GM23248 (cell line): ENCODE measurements around the gene CHN2. TPM values are rescaled to one million over a fixed set of nuclear protein-coding genes. Genes with fewer than 3 reads are reported as not detected.

Experiments
- DNase-seq: peaks from one replicate; pipeline ENCODE4 v3.0.0-alpha.2; 2015
- H2AFZ ChIP-seq: fragments of 200-600 bp; sonication (generic); 2 replicates; pipeline ENCODE4 v1.6.1; 2016; ENCODE audit warnings: antibody characterized with exemption
- H3F3A ChIP-seq: fragments of 200-600 bp; sonication (generic); 2 replicates; pipeline ENCODE4 v1.6.1; 2016; ENCODE audit warnings: mild to moderate bottlenecking, antibody characterized with exemption, mixed run types; ENCODE audit not compliant: insufficient read depth
- H3K27ac ChIP-seq: fragments of 200-600 bp; sonication (generic); 2 replicates; pipeline ENCODE4 v1.5.1; 2016; ENCODE audit warnings: mild to moderate bottlenecking
- H3K27me3 ChIP-seq: fragments of 200-600 bp; sonication (generic); replicated peaks from 2 replicates; pipeline ENCODE4 v1.6.1; 2016; ENCODE audit warnings: mild to moderate bottlenecking; ENCODE audit not compliant: insufficient read depth
- H3K36me3 ChIP-seq: fragments of 200-600 bp; sonication (generic); 2 replicates; pipeline ENCODE4 v1.6.1; 2016; ENCODE audit warnings: low read depth, mild to moderate bottlenecking
- H3K4me1 ChIP-seq: fragments of 200-600 bp; sonication (generic); 2 replicates; pipeline ENCODE4 v1.6.1; 2016; ENCODE audit warnings: mild to moderate bottlenecking; ENCODE audit not compliant: insufficient read depth
- H3K4me2 ChIP-seq: fragments of 200-600 bp; sonication (generic); one replicate; pipeline ENCODE4 v1.6.1; 2016; ENCODE audit warnings: mild to moderate bottlenecking; ENCODE audit not compliant: unreplicated experiment
- H3K4me3 ChIP-seq: fragments of 200-600 bp; sonication (generic); 2 replicates; pipeline ENCODE4 v1.5.1; 2016; ENCODE audit warnings: mild to moderate bottlenecking
- H3K79me2 ChIP-seq: fragments of 200-600 bp; sonication (generic); 2 replicates; pipeline ENCODE4 v1.6.1; 2016; ENCODE audit warnings: mild to moderate bottlenecking; ENCODE audit not compliant: insufficient read depth
- H3K9ac ChIP-seq: fragments of 200-600 bp; sonication (generic); 2 replicates; pipeline ENCODE4 v1.6.1; 2016; ENCODE audit warnings: mild to moderate bottlenecking
- H3K9me2 ChIP-seq: fragments of 200-600 bp; sonication (generic); 2 replicates; pipeline ENCODE4 v1.6.1; 2016; ENCODE audit warnings: mixed run types, mild to moderate bottlenecking, moderate library complexity; ENCODE audit not compliant: insufficient read depth
- H3K9me3 ChIP-seq: fragments of 200-600 bp; sonication (generic); one replicate; pipeline ENCODE4 v1.6.1; 2017; ENCODE audit warnings: low read depth
- H4K20me1 ChIP-seq: fragments of 200-600 bp; sonication (generic); 2 replicates; pipeline ENCODE4 v1.6.0; 2016; ENCODE audit not compliant: insufficient read depth
- EZH2 ChIP-seq: fragments of 200-600 bp; sonication (generic); IDR thresholded peaks from 2 replicates; pipeline ENCODE4 v1.6.1; 2018; ENCODE audit warnings: antibody characterized with exemption, mild to moderate bottlenecking; ENCODE audit not compliant: insufficient read depth, poor library complexity, severe bottlenecking
- EZH2phosphoT487 ChIP-seq: fragments of 200-600 bp; sonication (generic); IDR thresholded peaks from 2 replicates; pipeline ENCODE4 v1.6.1; 2018; ENCODE audit warnings: antibody characterized with exemption, moderate library complexity, mild to moderate bottlenecking, low read depth; ENCODE audit not compliant: insufficient read depth
- WGBS, 2 experiments: methylation state at CpG; one replicate each; pipeline ENCODE4 v1.1.6; 2015 to 2017; ENCODE audit warnings: low lambda C conversion rate in 2 of 2, low coverage in 1 of 2; ENCODE audit errors: missing lambda C conversion rate in 2 of 2; 5-methylcytosine and 5-hydroxymethylcytosine counted together
- in situ Hi-C: fragments of 300-500 bp; cut with MboI; formaldehyde crosslinking; loops from 2 replicates; pipeline ENCODE4 v1.15.0; 2020
- polyA plus RNA-seq: library from polyadenylated mRNA; unstranded; fragments of >200 nt; fragmentation: Nextera tagmentation; extraction: Ambion mirVana; gene quantifications from 2 replicates; pipeline ENCODE4 v1.2.1, GENCODE V29; 2016
- total RNA-seq: library from RNA; depleted of rRNA; stranded (reverse); fragments of >200 nt; shearing (Covaris generic); gene quantifications from 2 replicates; pipeline ENCODE4 v1.2.3, GENCODE V29; 2014

CHN2 gene
- total and polyA plus RNA-seq, 2 experiments from 2014 or later = 1.5 to 2.3 TPM

GRCh38 chr7:29396563-29396962 is 202.0 kb downstream of the CHN2 start:
- WGBS, 2 experiments = 83 to 89% methylated on average over 5 to 7 of the region's 7 CpGs

DNA sequence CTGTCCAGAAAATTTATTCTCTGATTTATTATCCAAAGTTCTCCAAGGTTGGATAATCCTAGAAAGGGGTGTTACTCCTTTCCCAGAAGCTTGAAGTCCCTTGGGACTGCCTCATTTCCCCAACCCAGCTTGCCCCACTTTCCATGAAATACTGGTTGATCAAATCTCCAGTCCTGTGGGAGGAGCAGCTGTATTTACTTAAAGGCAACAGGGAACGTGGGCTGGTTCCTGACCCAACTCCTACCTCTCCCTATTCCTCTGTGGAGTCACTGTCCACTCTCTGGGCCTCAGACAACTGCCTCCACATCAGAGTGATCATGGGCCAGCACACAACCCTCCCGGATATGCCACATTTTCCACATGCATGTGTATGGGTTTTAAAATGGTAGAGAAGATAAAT is 202.8 kb downstream of the CHN2 start:
- H3K9me2 ChIP-seq = no peaks in the 10 kb centered on the region
- H3K27me3 ChIP-seq = peaks cover 12% of the 10 kb centered on the region
- H3K9ac ChIP-seq = no peak overlapping the region
- DNase-seq = no peak
- no peak overlapping the region for H3K4me2 ChIP-seq
- H3K79me2 ChIP-seq = no peaks in the 10 kb centered on the region
- WGBS, 2 experiments = 50 to 69% methylated on average over 2 of the region's 2 CpGs
- H2AFZ ChIP-seq = no peak overlapping the region
- no peaks in the 10 kb centered on the region for H4K20me1 ChIP-seq
- no peak overlapping the region for H3K4me3 ChIP-seq
- no peak overlapping the region for H3K27ac ChIP-seq
- H3K9me3 ChIP-seq = no peaks in the 10 kb centered on the region
- H3K36me3 ChIP-seq = no peaks in the 10 kb centered on the region
- no peak for TF ChIP-seq EZH2phosphoT487
- no peak for TF ChIP-seq EZH2
- in situ Hi-C loops = no loop called here
- H3F3A ChIP-seq = no peaks in the 10 kb centered on the region
- no peaks in the 10 kb centered on the region for H3K4me1 ChIP-seq

More at GRCh38 chr7:29396563-29396962, 202.0 kb downstream of the CHN2 start:
- DNase-seq = no peak
- no peaks in the 10 kb centered on the region for H4K20me1 ChIP-seq
- no peaks in the 10 kb centered on the region for H3K79me2 ChIP-seq
- in situ Hi-C loops = no loop called here
- H3K9me2 ChIP-seq = no peaks in the 10 kb centered on the region
- H2AFZ ChIP-seq = no peak overlapping the region
- no peak overlapping the region for H3K4me2 ChIP-seq
- no peak overlapping the region for H3K27ac ChIP-seq
- no peaks in the 10 kb centered on the region for H3K9me3 ChIP-seq
- H3K36me3 ChIP-seq = no peaks in the 10 kb centered on the region
- no peak overlapping the region for H3K4me3 ChIP-seq
- H3K27me3 ChIP-seq = peaks cover 20% of the 10 kb centered on the region
- no peaks in the 10 kb centered on the region for H3F3A ChIP-seq
- H3K4me1 ChIP-seq = no peaks in the 10 kb centered on the region
- no peak for TF ChIP-seq EZH2phosphoT487
- TF ChIP-seq EZH2 = no peak
- H3K9ac ChIP-seq = no peak overlapping the region

DNA sequence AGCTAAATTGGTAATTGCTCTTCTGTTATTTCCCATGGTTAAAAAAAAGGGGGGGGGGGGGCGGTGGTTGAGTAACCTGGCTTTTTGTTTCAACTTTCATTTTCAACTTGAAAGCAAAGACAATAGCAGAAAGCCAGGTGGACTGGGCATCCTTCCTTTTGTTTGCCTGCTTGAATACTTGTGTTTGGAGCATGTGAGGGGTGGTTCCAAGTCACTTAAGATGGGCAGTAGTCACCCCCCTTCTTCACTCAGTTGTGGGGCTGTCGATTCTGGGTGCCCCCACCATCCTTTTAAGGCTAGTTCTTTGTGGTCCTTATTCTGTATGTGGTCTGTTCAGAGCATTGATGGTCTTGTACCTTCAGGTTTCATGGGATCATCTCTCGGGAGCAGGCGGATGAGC is 203.4 kb downstream of the CHN2 start:
- Histone ChIP-seq H4K20me1 (no peaks in the 10 kb centered on the region), H3K9me2 (no peaks in the 10 kb centered on the region), H3K4me1 (no peaks in the 10 kb centered on the region), H3K27me3 (peaks cover 12% of the 10 kb centered on the region), H3K79me2 (no peaks in the 10 kb centered on the region), H3K4me3 (no peak overlapping the region), H3K9ac (no peak overlapping the region), H3K4me2 (no peak overlapping the region), H3K9me3 (no peaks in the 10 kb centered on the region), H3K36me3 (no peaks in the 10 kb centered on the region), H3F3A (no peaks in the 10 kb centered on the region), H3K27ac (no peak overlapping the region), H2AFZ (no peak overlapping the region)
- WGBS, 2 experiments = 61 to 66% methylated on average over 4 of the region's 4 CpGs
- in situ Hi-C loops = no loop called here
- DNase-seq = no peak
- TF ChIP-seq EZH2 (no peak), EZH2phosphoT487 (no peak)

- H3K27ac ChIP-seq = no peak overlapping the region
- in situ Hi-C loops = loop anchor here (10.0 kb wide), 2 partner anchors 276 to 476 kb away; no protein-coding TSS in a partner anchor
- no peak overlapping the region for H2AFZ ChIP-seq
- H3F3A ChIP-seq = no peaks in the 10 kb centered on the region
- H3K9ac ChIP-seq = no peak overlapping the region
- WGBS, 2 experiments = 69 to 72% methylated on average over 9 of the region's 9 CpGs
- no peak overlapping the region for H3K4me2 ChIP-seq
- H4K20me1 ChIP-seq = no peaks in the 10 kb centered on the region
- TF ChIP-seq EZH2phosphoT487 (no peak), EZH2 (no peak)
- H3K79me2 ChIP-seq = no peaks in the 10 kb centered on the region
- DNase-seq = no peak
- peaks cover 15% of the 10 kb centered on the region; the same call in 1 of the 2 replicates for H3K27me3 ChIP-seq
- H3K36me3 ChIP-seq = no peaks in the 10 kb centered on the region
- no peaks in the 10 kb centered on the region for H3K4me1 ChIP-seq
- no peaks in the 10 kb centered on the region for H3K9me2 ChIP-seq
- no peaks in the 10 kb centered on the region for H3K9me3 ChIP-seq
- H3K4me3 ChIP-seq = no peak overlapping the region
These were observed 205.9 kb downstream of the CHN2 start for GRCh38 chr7:29400437-29400836.

DNA sequence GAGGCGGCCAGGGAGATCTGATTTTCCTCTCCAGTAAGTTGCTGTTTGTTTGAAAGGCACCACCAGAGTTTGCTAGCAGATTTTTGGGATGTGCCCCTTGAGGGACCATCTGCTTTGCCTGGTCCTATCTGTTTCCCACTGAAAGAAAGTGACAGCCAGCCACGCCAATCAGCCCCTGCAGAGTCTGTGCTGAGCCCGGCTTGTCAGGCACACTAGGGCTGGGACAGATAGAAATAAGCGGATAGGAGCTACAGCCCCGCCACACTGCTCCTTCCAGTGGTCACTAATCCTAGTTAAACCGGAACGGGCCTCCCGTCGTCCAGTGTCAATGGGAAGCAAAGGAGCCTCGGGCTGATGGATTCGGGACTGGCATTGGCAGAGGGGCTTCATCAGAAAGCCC is 207.2 kb downstream of the CHN2 start:
- no peak overlapping the region for H3K9ac ChIP-seq
- DNase-seq = no peak
- no peak for TF ChIP-seq EZH2
- TF ChIP-seq EZH2phosphoT487 = no peak
- H3K4me3 ChIP-seq = no peak overlapping the region
- no peaks in the 10 kb centered on the region for H3K4me1 ChIP-seq
- no peak overlapping the region for H2AFZ ChIP-seq
- H3K9me3 ChIP-seq = no peaks in the 10 kb centered on the region
- H3K36me3 ChIP-seq = no peaks in the 10 kb centered on the region
- H4K20me1 ChIP-seq = no peaks in the 10 kb centered on the region
- H3K27me3 ChIP-seq = peaks cover 20% of the 10 kb centered on the region; the same call in 1 of the 2 replicates
- no peak overlapping the region for H3K27ac ChIP-seq
- no peaks in the 10 kb centered on the region for H3K79me2 ChIP-seq
- 72 to 76% methylated on average over 11 of the region's 11 CpGs for WGBS, 2 experiments
- no peaks in the 10 kb centered on the region for H3K9me2 ChIP-seq
- H3K4me2 ChIP-seq = no peak overlapping the region
- H3F3A ChIP-seq = no peaks in the 10 kb centered on the region
- in situ Hi-C loops = loop anchor here (10.0 kb wide), 2 partner anchors 277 to 477 kb away; no protein-coding TSS in a partner anchor
